Activated CD4-positive, alpha-beta T cell treated with anti-CD3 and anti-CD28 coated beads for 24 hours (primary cell): ENCODE data around the gene RPS6KB1.
"Not testable (repeated sequence)": the region's sequence is repeated elsewhere in the genome, so short reads cannot be mapped to it uniquely, and the experiment has no call there.

ENCODE experiments used
- DNase-seq, 2 donors: peaks; one replicate each; pipeline ENCODE4 v3.0.0-alpha.2; 2020; ENCODE audit warnings: low read depth in 2 of 2

The RPS6KB1 gene

DNA sequence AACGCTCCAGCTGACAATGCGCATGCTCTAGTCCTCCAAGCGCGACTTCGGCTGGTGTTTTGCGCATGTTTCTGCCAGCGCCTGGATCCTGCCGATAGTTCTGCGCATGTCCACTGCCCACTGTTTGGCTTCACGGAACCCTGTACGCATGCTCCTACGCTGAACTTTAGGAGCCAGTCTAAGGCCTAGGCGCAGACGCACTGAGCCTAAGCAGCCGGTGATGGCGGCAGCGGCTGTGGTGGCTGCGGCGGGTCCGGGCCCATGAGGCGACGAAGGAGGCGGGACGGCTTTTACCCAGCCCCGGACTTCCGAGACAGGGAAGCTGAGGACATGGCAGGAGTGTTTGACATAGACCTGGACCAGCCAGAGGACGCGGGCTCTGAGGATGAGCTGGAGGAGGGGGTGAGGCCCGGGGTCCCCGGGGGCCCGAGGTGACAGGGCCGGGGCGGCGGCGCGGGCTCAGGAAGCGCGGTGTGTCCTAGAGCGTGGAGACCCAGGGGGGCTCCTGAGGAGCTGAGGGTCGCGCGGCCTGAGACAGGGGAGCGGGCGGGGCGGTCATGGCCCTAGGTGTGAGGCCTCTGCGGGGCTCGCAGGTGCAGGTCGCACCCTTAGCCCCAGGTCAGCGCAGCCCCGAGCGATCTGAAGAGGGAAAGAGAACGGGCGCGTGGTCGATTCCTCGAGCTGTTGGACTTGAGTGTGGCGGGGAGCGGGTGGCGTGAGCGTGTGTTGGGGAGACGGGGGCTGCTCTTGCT is at the start of gene RPS6KB1, which contains the start of gene TUBD1:
RPS6KB1 (plus strand) TSS at position 198 of the 752 bp plus-strand sequence; CDS start at position 262, 64 bp downstream.
TUBD1 (minus strand) TSS at position 20 of the 752 bp plus-strand sequence. CDS start 1,941 bp downstream, outside the sequence.
- peak; percentile 87 to 93 for DNase-seq

DNA sequence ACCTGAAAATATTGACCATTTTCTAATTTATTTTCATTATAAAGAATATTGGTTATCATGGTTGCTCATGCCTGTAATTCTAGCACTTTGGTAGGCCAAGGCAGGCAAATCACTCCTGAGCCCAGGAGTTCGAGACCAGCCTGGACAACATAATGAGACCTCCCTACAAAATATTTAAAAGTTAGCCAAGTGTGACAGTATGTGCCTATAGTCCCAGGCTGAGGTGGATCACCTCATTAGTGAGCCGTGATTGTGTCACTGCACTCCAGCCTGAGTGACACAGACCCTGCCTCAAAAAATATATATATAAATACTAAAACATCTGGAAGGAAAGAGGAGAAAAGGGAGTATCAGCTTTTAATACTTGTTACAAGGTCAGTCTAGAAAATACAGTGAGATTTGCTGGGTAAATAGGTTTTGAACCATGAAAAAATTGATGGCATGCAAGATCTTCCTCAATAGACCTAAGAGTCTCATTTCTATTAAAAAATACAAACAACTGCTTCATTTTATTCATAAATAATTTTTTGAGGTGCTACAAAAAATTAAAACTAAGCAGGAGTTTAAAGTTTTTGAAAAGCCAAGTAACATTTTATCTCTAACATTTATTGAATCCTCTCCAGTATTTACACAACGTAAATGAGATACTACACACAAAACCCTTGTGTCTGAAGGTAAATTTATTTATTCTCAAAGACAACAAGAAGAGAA is 47.9 kb upstream of the RPS6KB1 start:
- no peak for DNase-seq

DNA sequence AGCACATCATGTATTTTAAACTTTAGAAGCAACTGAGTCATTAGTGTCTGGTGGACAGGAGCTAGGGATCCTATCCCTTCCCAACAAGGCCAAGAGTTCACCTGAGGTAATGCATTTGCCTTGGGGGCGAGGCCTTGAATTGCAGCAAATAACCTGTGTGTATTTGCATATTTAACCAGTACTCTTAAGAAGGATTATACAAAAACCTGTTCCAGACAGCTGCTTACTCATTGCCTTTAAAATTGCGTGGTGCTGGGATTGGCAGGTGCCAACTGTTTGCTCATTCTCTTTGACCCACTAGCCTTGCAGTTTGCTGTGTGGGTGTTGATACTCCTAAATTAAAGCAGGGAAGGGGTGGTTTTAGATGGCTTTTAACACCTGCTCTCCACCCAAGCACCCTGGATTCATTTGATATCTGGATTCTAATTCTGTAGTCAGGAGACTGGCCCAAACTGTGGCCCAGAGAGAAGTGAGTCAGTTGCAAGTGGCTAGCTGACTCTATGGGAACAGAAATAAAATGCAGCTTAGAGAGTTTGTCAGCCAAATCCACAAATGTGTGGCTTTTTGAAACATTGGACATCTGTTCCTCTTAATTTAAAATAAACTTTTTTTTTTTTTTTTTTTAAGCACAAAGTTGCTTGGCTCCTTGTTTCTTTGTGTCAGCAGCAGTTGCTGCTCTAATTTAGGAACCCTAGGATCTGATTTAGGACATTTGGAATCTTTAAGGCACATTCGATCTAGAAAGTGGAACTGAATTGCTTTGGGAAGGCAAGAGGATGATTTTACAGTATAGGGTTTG is 47.1 kb upstream of the RPS6KB1 start:
- DNase-seq: no peak

DNA sequence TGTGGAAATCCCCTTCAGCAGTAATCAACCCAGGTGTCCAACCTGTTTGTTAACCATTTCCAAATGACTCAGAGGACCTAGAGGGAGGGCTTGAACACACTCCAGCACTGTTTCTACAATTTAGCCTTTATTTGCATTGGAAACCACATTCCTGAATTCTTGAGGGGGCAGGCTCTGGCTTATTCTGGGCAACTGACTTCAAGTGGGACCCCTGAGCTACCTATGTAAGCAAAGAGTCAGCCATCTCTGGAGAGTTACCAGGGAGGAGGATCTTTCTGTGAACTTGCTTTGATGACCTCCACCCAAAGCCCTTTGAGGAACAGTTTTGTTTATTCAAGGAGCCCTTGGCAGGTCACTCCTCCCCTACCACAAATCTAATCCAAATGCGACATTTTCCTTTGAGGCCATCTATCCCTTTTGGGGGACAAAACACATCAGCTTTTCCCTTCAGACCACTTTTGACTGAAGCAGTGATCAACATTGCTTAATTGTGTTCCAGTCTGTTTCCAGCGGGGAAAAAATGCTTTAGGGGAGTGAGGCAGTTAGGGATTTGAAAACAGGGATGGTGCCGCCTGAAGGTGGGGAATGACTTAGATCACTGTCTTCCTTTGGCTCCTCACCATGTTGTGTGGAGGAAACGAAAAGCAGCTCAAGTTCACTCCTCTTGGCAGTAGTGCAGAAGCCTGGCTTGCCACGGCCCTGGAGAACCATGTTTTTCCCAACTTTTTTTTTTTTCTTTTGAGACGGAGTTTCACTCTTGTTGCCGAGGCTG is 46.3 kb upstream of the RPS6KB1 start:
- no peak for DNase-seq

DNA sequence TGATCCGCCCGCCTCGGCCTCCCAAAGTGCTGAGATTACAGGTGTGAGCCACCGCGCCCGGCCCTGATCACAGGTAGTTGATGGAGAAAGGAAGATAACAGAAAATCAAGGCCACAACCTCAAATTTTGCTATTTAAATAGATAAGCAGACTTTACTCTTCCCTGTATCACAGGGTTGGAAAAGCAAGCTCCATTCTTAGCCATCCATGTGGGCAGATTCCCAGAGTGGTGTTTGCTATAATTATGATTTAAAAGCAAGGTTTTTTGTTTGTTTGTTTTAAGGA is 44.6 kb upstream of the RPS6KB1 start:
- DNase-seq: no peak

DNA sequence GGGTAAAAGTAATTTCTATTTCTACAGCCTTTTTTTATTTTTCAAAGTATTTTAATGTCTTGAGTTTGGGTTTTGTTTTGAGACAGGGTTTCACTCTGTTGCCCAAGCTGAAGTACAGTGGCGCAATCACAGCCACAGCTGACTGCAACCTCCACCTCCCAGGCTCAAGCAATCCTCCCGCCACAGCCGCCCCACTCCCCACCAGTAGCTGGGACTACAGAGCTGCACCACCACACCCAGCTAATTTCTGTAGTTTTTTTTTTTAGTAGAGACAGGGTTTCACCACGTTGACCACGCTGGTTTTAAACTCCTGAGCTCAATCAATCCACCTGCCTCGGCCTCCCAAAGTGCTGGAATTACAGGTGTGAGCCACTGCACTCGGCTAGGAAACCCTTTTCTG is 44.1 kb upstream of the RPS6KB1 start:
- no peak for DNase-seq

DNA sequence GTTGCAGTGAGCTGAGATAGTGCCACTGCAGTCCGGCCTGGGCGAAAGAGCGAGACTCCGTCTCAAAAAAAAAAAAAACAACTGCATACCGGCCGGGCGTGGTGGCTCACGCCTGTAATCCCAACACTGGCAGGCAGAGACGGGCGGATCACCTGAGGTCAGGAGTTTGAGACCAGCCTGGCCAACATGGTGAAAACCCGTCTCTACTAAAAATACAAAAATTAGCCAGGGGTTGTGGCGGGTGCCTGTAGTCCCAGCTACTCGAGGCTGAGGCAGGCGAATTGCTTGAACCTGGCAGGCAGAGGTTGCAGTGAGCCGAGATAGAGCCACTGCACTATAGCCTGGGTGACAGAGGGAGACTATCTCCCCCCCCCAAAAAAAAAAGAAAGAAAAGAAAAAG is 42.6 kb upstream of the RPS6KB1 start:
- not testable (repeated sequence) for DNase-seq

DNA sequence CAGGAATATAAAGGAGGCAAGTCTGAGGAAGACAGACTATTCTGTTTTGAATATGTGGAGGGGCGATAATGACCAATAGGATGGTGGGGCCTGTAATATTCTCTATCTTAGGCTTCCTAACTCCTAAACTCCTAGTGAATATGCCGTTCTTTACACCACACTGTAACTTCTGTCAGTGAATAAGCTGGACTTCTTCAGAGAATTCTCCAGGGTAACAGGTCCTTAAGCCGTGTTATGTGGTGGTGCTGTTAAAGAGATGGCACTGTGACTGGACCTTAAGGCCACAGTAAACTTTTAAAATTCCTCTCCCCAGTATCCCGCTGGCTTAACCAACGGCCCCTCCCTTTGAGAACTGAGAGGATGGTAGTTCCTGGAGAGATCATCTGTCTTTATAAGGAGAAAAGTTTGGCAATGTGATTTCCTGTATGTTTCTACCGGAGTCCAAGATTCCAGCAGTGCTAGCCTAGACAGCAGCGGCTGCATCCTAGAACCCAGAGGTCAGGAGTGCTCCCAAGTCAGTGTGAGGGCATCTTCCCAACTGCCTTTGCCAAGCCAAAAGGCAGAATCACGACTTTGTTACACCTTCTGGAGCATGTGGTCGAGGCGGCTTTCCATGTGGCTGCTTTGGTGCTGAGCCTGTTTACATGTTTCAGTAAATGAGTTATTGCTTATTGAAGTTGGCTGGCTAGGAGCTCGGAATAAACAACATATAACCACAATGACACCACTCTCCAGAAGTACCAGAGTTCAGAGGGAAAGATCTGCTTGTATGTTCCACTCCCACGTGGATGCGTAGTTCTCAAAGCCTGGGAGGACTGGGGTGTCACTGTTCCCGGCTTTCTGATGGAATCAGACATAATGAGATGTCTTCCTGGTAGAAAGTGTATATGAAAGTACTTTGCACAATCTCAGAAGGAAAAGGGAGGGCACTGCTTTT is 41.2 kb upstream of the RPS6KB1 start:
- DNase-seq: no peak

DNA sequence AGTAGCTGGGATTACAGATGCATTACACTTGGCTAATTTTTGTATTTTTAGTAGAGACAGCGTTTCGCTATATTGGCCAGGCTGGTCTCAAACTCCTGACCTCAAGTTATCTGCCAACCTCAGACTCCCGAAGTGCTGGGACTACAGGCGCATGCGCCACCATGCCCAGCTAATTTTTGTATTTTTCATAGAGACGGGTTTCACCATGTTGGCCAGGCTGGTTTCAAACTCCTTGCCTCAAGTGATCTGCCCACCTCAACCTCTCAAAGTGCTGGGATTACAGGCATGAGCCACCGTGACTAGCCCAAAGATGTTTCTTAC is 40.1 kb upstream of the RPS6KB1 start:
- not testable (repeated sequence) for DNase-seq

DNA sequence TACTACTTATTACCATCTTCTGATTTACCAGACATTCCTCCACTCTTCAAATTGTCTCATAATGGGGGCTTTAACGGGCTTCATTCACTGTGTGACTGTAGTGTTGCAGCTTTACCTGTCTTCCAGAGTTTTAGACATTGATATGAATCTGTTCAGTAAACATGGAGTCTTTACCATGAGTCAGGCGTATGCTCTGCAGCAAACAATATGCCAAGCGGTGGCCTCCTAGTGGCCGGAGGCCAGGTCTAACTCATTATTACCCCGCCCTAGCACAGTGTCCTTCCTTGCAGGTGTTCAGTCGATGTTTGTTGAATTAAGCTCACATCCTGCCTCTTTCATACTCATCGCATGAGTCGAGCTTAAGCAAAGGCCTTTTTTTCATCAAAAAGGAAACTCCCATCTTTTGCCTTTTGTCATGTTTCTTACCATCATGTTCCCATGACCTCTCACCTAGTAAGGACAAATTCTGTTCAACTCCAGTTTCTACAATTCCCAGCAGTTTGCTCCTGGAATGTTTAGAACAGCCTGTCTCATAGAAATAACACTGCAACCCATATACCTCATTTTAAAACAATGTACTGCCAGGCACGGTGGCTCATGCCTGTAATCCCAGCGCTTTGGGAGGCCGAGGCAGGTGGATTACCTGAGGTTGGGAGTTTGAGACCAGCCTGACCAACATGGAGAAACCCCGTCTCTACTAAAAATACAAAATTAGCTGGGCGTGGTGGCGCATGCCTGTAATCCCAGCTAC is 39.6 kb upstream of the RPS6KB1 start:
- DNase-seq: no peak

DNA sequence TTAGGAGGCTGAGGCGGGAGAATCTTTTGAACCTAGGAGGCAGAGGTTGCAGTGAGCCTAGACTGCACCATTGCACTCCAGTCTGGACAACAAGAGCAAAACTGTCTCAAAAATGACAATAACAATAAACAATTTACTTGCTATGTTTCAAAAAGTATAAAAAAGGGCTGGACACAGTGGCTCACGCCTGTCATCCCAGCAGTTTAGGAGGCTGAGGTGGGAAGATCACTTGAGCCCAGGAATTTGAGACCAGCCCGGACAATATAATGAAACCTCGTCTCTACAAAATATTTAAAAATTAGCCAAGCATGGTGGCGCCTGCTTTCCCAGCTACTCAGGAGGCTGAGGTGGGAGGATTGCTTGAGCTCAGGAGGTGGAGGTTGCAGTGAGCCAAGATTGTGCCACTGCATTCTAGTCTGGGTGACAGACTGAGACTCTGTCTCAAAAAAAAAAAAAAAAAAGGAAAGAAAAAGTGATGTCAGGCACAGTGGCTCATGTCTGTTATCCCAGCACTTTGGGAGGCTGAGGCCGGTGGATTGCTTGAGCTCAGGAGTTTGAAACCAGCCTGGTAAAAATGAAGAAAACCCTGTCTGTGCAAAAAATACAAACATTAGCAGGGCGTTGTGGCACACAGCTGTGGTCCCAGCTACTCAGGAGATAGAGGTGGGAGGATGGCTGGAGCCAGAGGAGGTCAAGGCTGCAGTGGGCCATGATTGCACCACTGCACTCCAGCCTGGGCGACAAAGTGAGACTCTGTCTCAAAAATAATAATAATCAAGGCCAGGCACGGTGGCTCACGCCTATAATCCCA is 38.8 kb upstream of the RPS6KB1 start:
- DNase-seq: not testable (repeated sequence)

DNA sequence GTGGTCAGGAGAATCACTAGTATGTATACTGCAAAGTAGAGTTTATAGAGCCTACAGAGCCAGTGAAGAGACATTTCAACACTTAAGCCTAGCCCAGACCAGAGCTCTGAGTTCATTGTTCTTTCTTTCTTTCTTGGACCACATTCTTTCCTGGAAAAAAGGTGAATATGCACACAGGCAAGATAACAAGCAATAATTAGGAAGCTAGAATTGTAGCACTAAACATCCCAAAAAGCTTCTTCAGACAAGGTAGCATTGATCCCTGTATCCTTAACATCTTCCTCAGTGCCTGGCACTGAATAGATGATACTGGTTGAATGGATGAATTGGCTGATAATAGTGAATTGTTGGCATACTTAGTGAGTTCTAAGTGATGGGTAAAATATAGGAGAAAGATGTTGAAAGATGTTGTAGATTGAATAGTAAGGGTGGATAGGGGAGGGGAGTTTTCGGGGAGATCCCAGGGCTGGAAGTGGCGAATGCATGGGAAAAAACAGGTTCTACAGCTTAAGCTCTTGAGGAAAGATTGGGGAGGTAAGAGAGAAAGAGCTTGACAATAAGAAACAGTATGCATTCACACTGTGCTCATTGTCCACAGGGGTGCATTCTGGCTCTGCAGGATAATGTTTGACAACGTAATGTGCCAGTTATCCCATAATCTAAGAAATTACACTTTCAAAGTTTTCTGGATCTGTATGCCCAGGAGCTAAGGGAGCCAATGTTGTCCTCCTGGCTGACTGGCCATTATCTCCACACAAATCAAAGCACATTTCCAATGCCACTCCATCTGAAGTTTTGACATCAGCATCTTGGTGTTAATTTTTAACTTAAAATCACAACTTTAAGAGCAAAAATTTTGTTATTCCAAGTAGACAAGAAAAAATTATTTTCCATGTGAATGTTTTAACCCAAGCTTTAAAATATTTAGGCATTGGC is 35.8 kb upstream of the RPS6KB1 start:
- DNase-seq: no peak

DNA sequence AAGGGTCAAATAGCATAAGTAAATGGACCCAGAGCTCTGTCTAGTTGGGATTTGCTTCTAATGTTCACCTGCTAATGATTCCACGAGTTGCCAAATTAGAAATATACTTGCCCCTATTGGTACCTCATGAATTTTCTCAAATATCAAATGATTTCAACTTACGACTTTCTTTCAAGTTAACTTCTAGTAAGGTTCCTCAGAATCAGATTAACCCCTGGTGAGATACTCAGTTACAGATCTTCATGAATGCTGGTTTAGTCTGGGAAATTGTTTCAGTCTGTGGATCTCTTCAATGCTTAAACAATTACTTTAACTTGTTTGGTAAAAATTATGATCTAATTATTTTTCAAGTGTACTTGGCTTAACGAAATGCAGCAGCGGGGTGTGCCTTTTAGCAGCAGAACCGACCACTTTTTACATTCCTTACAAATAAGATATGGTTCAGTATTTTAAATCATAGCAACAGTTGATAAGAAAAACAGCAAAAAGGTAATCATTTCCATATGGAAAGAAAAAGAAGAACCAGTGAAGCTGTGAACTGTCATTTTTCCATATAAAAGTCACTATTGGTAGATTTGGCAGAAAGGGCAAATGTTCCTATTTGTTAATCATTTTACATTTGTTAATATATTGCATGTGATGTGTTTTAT is 34.6 kb upstream of the RPS6KB1 start:
- no peak for DNase-seq

DNA sequence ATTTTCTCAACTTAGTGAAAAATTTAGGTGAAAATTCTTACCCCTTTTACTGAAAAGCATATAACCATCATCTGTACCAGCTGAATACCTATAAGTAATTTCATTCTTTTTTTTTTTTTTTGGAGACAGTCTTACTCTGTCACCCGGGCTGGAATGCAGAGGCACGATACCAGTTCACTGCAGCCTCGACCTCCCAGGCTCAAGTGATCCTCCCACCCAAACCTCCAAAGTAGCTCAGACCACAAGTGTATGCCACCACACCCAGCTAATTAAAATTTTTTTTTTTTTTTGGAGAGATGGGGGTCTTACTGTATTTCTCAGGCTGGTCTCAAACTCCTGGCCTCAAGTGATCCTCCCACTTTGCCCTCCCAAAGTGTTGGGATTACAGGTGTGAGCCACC is 34.0 kb upstream of the RPS6KB1 start:
- no peak for DNase-seq

DNA sequence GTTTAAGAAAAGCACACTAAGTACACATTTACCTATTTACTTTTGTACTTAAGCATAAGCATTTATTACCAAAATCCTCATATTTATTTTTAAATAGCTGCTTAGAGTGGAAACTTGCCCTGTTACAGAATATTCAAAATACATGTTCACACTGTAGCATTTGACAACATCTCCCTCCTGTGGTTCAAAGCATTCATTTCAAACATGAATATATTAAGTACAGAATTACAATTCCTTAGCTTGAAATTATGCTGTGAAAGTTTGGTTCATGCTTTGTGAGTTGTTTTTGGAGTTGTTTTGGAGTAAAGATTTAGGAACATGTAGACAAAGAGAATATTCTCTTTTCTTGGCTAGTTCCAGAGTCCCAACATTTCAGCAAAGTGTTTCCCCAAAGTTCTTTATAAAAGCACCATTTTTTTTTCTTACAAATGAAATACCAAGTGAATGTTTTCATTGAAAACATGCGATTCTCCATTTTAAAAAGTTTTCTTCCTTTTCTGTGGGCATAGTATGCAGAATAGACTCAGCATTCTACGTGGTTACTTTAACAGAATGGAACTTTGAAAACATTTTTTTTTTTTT is 33.4 kb upstream of the RPS6KB1 start:
- no peak for DNase-seq

DNA sequence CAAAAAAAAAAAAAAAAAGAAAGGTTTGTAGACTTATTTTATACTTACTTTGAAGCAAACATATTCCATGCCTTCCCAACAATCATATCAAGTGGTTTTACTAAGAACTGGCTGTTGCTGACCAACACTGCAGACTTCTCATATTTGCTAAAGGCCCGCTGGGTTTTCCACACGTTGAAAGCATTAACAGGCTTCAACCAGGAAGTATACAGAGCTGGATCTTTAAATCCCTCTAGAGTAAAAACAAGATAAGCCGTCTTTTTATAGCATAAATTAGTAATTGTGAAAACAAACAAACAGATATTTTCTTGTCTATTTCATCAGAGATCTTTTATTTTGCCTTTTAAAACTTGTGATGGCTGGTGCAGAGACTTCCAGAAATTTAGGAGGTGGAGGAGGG is 29.3 kb upstream of the RPS6KB1 start:
- DNase-seq: no peak

DNA sequence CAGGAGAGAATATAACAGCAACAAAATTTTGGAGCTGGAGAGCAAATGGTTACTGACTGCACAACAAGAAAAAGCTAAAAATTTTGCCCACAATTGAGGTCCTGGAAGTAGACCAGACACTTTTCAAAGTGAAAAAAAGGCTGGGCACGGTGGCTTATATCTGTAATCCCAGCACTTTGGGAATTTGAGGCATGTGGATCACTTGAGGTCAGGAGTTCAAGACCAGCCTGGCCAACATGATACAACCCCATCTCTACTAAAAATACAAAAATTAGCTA is 23.0 kb upstream of the RPS6KB1 start:
- no peak for DNase-seq

DNA sequence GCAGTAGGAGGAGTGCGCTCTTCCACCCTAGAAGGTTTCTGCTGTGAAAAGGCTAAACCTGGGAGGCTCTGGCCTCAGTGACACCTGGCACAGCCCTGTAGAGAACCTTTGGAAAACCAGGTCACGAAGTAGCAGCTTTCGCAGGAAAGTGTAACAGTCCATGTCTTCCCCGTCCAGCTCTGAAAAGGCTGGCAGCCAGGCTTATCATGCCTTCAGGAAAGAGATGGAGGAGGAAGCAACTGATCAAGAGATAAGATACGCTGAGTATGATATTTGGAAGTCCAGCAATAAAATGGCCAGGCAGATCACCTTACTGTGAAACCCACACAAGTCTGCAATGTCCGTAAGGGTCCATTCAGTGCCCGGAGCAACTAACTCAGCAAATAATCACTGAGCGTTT is 22.4 kb upstream of the RPS6KB1 start:
- DNase-seq: no peak
